Tibial nerve (tissue), 4 donors: Measurements from ENCODE around the gene BRPF3. TPM values are rescaled to one million over a fixed set of nuclear protein-coding genes. Genes with fewer than 3 reads are reported as not detected.

Experiments
- DNase-seq, 2 donors: peaks; one replicate each; pipeline ENCODE4 v3.0.0-alpha.2; 2019; ENCODE audit warnings: low spot score in 2 of 2
- H3K27ac ChIP-seq, 4 donors: fragments of 200-600 bp; sonication (generic) in 3 of 4; one replicate each; pipeline ENCODE4 v1.5.1; 2017 to 2019; ENCODE audit warnings: mild to moderate bottlenecking in 1 of 4
- H3K27me3 ChIP-seq, 2 donors: fragments of 200-600 bp; sonication (generic) in 1 of 2; one replicate each; pipeline versions ENCODE4 v1.5.1 to v1.6.0; 2017 to 2019
- H3K36me3 ChIP-seq, 3 donors: fragments of 200-600 bp; sonication (generic); one replicate each; pipeline ENCODE4 v1.5.1; 2018 to 2019
- H3K4me1 ChIP-seq, 4 donors: fragments of 200-600 bp; sonication (generic) in 3 of 4; one replicate each; pipeline ENCODE4 v1.5.1; 2017 to 2019
- H3K4me3 ChIP-seq, 4 donors: fragments of 200-600 bp; sonication (generic) in 3 of 4; one replicate each; pipeline ENCODE4 v1.5.1; 2017 to 2019; ENCODE audit warnings: mild to moderate bottlenecking in 1 of 4, moderate library complexity in 1 of 4
- H3K9me3 ChIP-seq, 4 donors: fragments of 200-600 bp; sonication (generic) in 3 of 4; one replicate each; pipeline ENCODE4 v1.5.1; 2017 to 2019
- CTCF ChIP-seq, 5 experiments: fragments of 200-600 bp in 3 of 5; fragments of 450-650 bp in 2 of 5; sonication (generic) in 3 of 5; IDR thresholded peaks; one replicate each; pipeline ENCODE4 v1.5.1; 2016 to 2019; ENCODE audit warnings: antibody characterized with exemption in 5 of 5, mild to moderate bottlenecking in 3 of 5, moderate library complexity in 2 of 5
- EP300 ChIP-seq, 2 donors: sonication (generic); formaldehyde crosslinking; IDR thresholded peaks; one replicate each; pipeline ENCODE4 v1.6.1; 2017; ENCODE audit warnings: antibody characterized with exemption in 2 of 2, mild to moderate bottlenecking in 1 of 2
- POLR2A ChIP-seq, 2 donors: fragments of 450-650 bp; IDR thresholded peaks; one replicate each; pipeline ENCODE4 v1.6.1; 2017; ENCODE audit warnings: antibody characterized with exemption in 2 of 2, mild to moderate bottlenecking in 2 of 2, moderate library complexity in 2 of 2
- WGBS, 2 donors: methylation state at CpG; one replicate each; pipeline ENCODE4 v1.1.5; 2018; 5-methylcytosine and 5-hydroxymethylcytosine counted together
- total RNA-seq, 4 donors: library from RNA; depleted of rRNA; stranded (reverse); fragments of >200 nt; gene quantifications; one replicate each; pipeline ENCODE4 v1.1.0, GENCODE V29; 2016

BRPF3 gene
- total RNA-seq, result 10 to 100 TPM; 18.4 to 32.7 (median 23.9) TPM

DNA sequence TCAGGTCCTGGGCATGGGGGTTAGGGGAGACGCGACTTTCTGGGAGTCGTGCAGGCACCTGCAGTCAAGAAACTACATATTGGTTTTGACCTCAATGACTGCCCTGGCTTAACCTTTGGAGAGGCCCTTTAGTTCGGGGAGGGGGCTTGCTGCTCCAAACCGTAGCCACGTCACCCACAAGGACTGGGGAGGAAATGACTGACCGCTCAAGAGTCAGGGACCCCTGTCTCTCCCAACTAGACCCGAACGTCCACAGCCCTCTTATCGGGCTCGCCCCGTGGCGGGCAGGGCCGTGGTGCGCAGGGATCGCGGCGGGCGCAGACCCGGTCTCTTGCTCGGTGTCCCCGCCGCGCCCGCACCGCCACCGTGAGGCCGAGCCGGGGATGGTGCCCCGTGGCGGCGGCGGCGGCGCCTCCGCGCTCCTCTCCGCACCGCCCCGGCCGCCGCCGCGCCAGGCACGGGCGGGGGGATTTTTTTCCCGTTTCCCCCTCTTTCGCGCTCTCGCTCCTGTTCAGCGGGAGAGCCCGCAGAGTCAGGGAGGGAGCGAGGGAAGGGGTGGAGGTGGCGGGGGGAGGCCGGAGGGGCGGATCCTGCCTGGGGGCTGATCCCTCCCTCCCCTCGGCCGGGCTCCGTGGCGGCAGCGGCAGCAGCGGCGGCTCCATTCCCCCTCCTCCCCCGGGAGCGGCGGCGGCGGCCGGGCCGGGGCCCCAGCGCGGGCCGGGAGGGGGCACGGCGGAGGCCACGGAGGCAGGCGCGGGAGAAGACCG lies at the start of gene BRPF3:
Gene BRPF3 (plus strand): TSS at position 632 of the 767 bp plus-strand sequence. CDS start 3,579 bp downstream, outside the sequence.
- TF ChIP-seq EP300 (IDR thresholded peaks at IDR 0.05), result no peak
- peak; percentile 50 to 95 (median 90) for TF ChIP-seq CTCF (IDR thresholded peaks at IDR 0.05)
- peaks cover 0 to 38% (median 5%) of the 10 kb centered on the region in 4 donors for H3K4me1 ChIP-seq
- H3K9me3 ChIP-seq, result no peaks in the 10 kb centered on the region
- H3K27ac ChIP-seq, result peak within 1 kb of the TSS; percentile 95 to 99 (median 98)
- 1% methylated on average over 17 to 41 of the region's 79 CpGs for WGBS, 2 donors
- H3K4me3 ChIP-seq, result peak within 1 kb of the TSS; percentile 53 to 92 (median 75)
- peaks cover 0 to 21% (median 0%) of the 10 kb centered on the region in 3 donors for H3K36me3 ChIP-seq
- no peaks in the 10 kb centered on the region for H3K27me3 ChIP-seq
- peak; percentile 42 to 47 for DNase-seq

GRCh38 chr6:36147294-36147693 lies 49.2 kb upstream of the BRPF3 start:
- 86 to 93% methylated on average over 3 of the region's 3 CpGs for WGBS, 2 donors
- no peaks in the 10 kb centered on the region for H3K9me3 ChIP-seq
- no peaks in the 10 kb centered on the region for H3K27me3 ChIP-seq
- H3K27ac ChIP-seq, result no peak overlapping the region
- peaks cover 0 to 19% (median 0%) of the 10 kb centered on the region in 4 donors for H3K4me1 ChIP-seq
- H3K36me3 ChIP-seq, result no peaks in the 10 kb centered on the region
- no peak overlapping the region for H3K4me3 ChIP-seq
- no peak for DNase-seq
- TF ChIP-seq CTCF (IDR thresholded peaks at IDR 0.05), result no peak
- no peak for TF ChIP-seq POLR2A (IDR thresholded peaks at IDR 0.05)
- no peak for TF ChIP-seq EP300 (IDR thresholded peaks at IDR 0.05)

- no peak for TF ChIP-seq POLR2A (IDR thresholded peaks at IDR 0.05)
- TF ChIP-seq CTCF (IDR thresholded peaks at IDR 0.05), result no peak
- TF ChIP-seq EP300 (IDR thresholded peaks at IDR 0.05), result no peak
- Histone ChIP-seq H3K36me3 (no peaks in the 10 kb centered on the region), H3K9me3 (no peaks in the 10 kb centered on the region), H3K4me3 (no peak overlapping the region), H3K4me1 (peaks cover 0 to 19% (median 0%) of the 10 kb centered on the region in 4 donors), H3K27me3 (no peaks in the 10 kb centered on the region), H3K27ac (peak overlapping the region in 1 of 4 donors; percentile 65)
- DNase-seq, result no peak
Measured at GRCh38 chr6:36149476-36149875, 47.1 kb upstream of the BRPF3 start.

DNA sequence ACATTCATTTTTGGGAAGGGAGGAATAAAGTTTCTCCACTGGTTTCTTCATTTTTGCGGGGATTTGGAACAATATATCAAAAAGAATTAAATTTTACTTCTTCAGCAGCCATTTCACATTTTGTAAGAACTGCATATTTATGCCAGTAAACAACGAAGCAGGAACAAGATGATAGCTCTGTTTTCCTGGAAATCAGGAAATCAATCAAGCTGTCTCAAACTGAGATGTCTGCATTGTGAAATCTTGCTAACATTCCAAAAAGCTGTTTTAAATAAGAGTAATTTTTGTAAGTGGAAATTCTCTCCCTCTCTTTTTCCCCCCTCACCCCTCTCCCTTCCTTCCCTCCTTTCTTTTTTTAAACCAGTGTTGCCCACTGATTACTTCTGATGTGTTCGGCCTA lies 46.3 kb upstream of the BRPF3 start:
- Histone ChIP-seq H3K4me1 (peaks cover 0 to 19% (median 0%) of the 10 kb centered on the region in 4 donors), H3K9me3 (no peaks in the 10 kb centered on the region), H3K27ac (peak overlapping the region in 2 of 4 donors; percentile 44 to 65), H3K36me3 (no peaks in the 10 kb centered on the region), H3K4me3 (no peak overlapping the region), H3K27me3 (no peaks in the 10 kb centered on the region)
- no peak for DNase-seq
- TF ChIP-seq POLR2A (IDR thresholded peaks at IDR 0.05) (no peak), EP300 (IDR thresholded peaks at IDR 0.05) (peak; percentile 23), CTCF (IDR thresholded peaks at IDR 0.05) (no peak)
- 53 to 55% methylated on average over 3 of the region's 3 CpGs for WGBS, 2 donors

DNA sequence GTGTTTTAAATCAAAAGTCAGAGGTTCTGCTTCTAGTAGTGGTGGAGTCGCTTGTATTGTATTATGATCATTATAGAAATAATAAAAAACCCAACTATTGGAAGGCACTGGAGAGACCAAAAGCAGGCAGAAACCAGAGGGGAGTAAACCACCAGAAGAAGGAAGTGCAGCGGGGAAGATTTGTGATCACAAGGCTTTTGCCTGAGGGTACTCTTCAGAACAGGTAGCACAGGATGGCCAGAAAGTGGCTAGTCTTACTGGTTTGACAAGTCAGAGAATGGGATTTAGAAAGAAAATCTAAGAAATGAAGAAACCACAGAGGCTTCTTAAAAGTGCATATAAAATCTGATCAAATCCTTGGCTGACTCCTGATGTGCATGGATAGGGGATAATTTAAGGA lies 42.3 kb upstream of the BRPF3 start:
- Histone ChIP-seq H3K27ac (no peak overlapping the region), H3K27me3 (no peaks in the 10 kb centered on the region), H3K36me3 (peaks cover 0 to 6% (median 0%) of the 10 kb centered on the region in 3 donors), H3K9me3 (no peaks in the 10 kb centered on the region), H3K4me3 (no peak overlapping the region), H3K4me1 (peaks cover 0 to 19% (median 0%) of the 10 kb centered on the region in 4 donors)
- TF ChIP-seq EP300 (IDR thresholded peaks at IDR 0.05) (no peak), POLR2A (IDR thresholded peaks at IDR 0.05) (no peak), CTCF (IDR thresholded peaks at IDR 0.05) (no peak)
- WGBS, 2 donors, result 89 to 95% methylated on average over 2 of the region's 2 CpGs
- no peak for DNase-seq
